Hepatocyte (in vitro differentiated cells): Measurements from ENCODE around the gene CEACAM16. TPM values are rescaled to one million over a fixed set of nuclear protein-coding genes. Genes with fewer than 3 reads are reported as not detected.

Experiments used
- DNase-seq: peaks from one replicate; pipeline ENCODE4 v3.0.0-alpha.2; 2016; ENCODE audit warnings: low spot score
- H2AFZ ChIP-seq: fragments of 200-600 bp; sonication (generic); 2 replicates; pipeline ENCODE4 v1.6.0; 2016; ENCODE audit warnings: antibody characterized with exemption, mild to moderate bottlenecking
- H3K27ac ChIP-seq: fragments of 200-600 bp; sonication (generic); 2 replicates; pipeline ENCODE4 v1.5.1; 2016; ENCODE audit warnings: mild to moderate bottlenecking
- H3K27me3 ChIP-seq: fragments of 200-600 bp; sonication (generic); 2 replicates; pipeline ENCODE4 v1.6.1; 2016
- H3K36me3 ChIP-seq: fragments of 200-600 bp; sonication (generic); replicated peaks from 2 replicates; pipeline ENCODE4 v1.5.1; 2016; ENCODE audit warnings: low read depth; ENCODE audit not compliant: insufficient read depth
- H3K4me1 ChIP-seq: fragments of 200-600 bp; sonication (generic); 2 replicates; pipeline ENCODE4 v1.5.1; 2016; ENCODE audit warnings: mild to moderate bottlenecking, moderate library complexity; ENCODE audit not compliant: insufficient read depth
- H3K4me2 ChIP-seq: fragments of 200-600 bp; sonication (generic); 2 replicates; pipeline ENCODE4 v1.6.0; 2016
- H3K4me3 ChIP-seq: fragments of 200-600 bp; sonication (generic); 2 replicates; pipeline ENCODE4 v1.5.1; 2016; ENCODE audit warnings: mild to moderate bottlenecking
- H3K79me2 ChIP-seq: fragments of 200-600 bp; sonication (generic); 2 replicates; pipeline ENCODE4 v1.6.0; 2017; ENCODE audit warnings: mild to moderate bottlenecking
- H3K9me2 ChIP-seq: fragments of 200-600 bp; sonication (generic); replicated peaks from 2 replicates; pipeline ENCODE4 v1.6.0; 2017; ENCODE audit warnings: mild to moderate bottlenecking; ENCODE audit not compliant: insufficient read depth
- H3K9me3 ChIP-seq: fragments of 200-600 bp; sonication (generic); 2 replicates; pipeline ENCODE4 v1.5.1; 2016; ENCODE audit warnings: low read depth, mild to moderate bottlenecking
- H4K20me1 ChIP-seq: fragments of 200-600 bp; sonication (generic); 2 replicates; pipeline ENCODE4 v1.6.0; 2016; ENCODE audit warnings: mild to moderate bottlenecking; ENCODE audit not compliant: insufficient read depth, poor library complexity, severe bottlenecking
- EZH2 ChIP-seq: fragments of 200-600 bp; sonication (generic); IDR thresholded peaks from 2 replicates; pipeline ENCODE4 v1.6.1; 2016; ENCODE audit warnings: antibody characterized with exemption, mild to moderate bottlenecking, borderline replicate concordance
- EZH2phosphoT487 ChIP-seq: fragments of 200-600 bp; sonication (generic); IDR thresholded peaks from one replicate; pipeline ENCODE4 v1.6.1; 2018; ENCODE audit warnings: antibody characterized with exemption, mild to moderate bottlenecking, low read depth, moderate library complexity; ENCODE audit not compliant: unreplicated experiment, severe bottlenecking
- WGBS: methylation state at CpG from one replicate; pipeline ENCODE4 v1.1.6; 2016; ENCODE audit warnings: low lambda C conversion rate; ENCODE audit errors: missing lambda C conversion rate; 5-methylcytosine and 5-hydroxymethylcytosine counted together
- polyA plus RNA-seq: library from polyadenylated mRNA; unstranded; fragments of >200 nt; fragmentation: Nextera tagmentation; extraction: Ambion mirVana; gene quantifications from 2 replicates; pipeline ENCODE4 v1.2.1, GENCODE V29; 2016
- total RNA-seq: library from RNA; depleted of rRNA; stranded (reverse); fragments of >200 nt; gene quantifications from 2 replicates; pipeline ENCODE4 v1.2.3, GENCODE V29; 2014
- TF ChIP-seq, protein P1 (sequence below): fragments of 200-600 bp; sonication (generic); IDR thresholded peaks from 2 replicates; pipeline ENCODE4 v1.5.1; 2016; ENCODE audit warnings: antibody characterized with exemption, mild to moderate bottlenecking; ENCODE audit not compliant: poor library complexity

CEACAM16 gene
- total and polyA plus RNA-seq, 2 experiments from 2014 or later, result 0.73 TPM; not detected in 1

- Histone ChIP-seq H3K79me2 (no peaks in the 10 kb centered on the region), H3K27ac (peak overlapping the region; percentile 95), H4K20me1 (no peaks in the 10 kb centered on the region), H3K4me1 (peaks cover 20% of the 10 kb centered on the region), H3K9me2 (no peaks in the 10 kb centered on the region), H3K4me3 (no peak overlapping the region), H3K4me2 (no peak overlapping the region), H3K36me3 (no peaks in the 10 kb centered on the region), H3K9me3 (no peaks in the 10 kb centered on the region), H2AFZ (no peak overlapping the region), H3K27me3 (no peaks in the 10 kb centered on the region)
- 80% methylated on average over 2 of the region's 2 CpGs for WGBS
- DNase-seq, result no peak
- TF ChIP-seq, protein P1, sequence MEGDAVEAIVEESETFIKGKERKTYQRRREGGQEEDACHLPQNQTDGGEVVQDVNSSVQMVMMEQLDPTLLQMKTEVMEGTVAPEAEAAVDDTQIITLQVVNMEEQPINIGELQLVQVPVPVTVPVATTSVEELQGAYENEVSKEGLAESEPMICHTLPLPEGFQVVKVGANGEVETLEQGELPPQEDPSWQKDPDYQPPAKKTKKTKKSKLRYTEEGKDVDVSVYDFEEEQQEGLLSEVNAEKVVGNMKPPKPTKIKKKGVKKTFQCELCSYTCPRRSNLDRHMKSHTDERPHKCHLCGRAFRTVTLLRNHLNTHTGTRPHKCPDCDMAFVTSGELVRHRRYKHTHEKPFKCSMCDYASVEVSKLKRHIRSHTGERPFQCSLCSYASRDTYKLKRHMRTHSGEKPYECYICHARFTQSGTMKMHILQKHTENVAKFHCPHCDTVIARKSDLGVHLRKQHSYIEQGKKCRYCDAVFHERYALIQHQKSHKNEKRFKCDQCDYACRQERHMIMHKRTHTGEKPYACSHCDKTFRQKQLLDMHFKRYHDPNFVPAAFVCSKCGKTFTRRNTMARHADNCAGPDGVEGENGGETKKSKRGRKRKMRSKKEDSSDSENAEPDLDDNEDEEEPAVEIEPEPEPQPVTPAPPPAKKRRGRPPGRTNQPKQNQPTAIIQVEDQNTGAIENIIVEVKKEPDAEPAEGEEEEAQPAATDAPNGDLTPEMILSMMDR, result peak; percentile 16
- TF ChIP-seq EZH2, result no peak
Observed at GRCh38 chr19:44694184-44694579, 4.8 kb upstream of the CEACAM16 start.

GRCh38 chr19:44696939-44697669, 1.8 kb upstream of the CEACAM16 start:
- H3K9me2 ChIP-seq, result no peaks in the 10 kb centered on the region
- no peaks in the 10 kb centered on the region for H4K20me1 ChIP-seq
- peak overlapping the region; percentile 46 for H3K27ac ChIP-seq
- no peak for DNase-seq
- no peak overlapping the region for H3K4me3 ChIP-seq
- H3K4me2 ChIP-seq, result no peak overlapping the region
- TF ChIP-seq EZH2phosphoT487 (no peak), EZH2 (no peak)
- TF ChIP-seq, protein P1, result no peak
- H2AFZ ChIP-seq, result no peak overlapping the region
- H3K36me3 ChIP-seq, result no peaks in the 10 kb centered on the region
- no peaks in the 10 kb centered on the region for H3K79me2 ChIP-seq
- H3K27me3 ChIP-seq, result no peaks in the 10 kb centered on the region
- 65% methylated on average over 22 of the region's 22 CpGs for WGBS
- H3K4me1 ChIP-seq, result peaks cover 15% of the 10 kb centered on the region
- no peaks in the 10 kb centered on the region for H3K9me3 ChIP-seq

- peaks cover 9% of the 10 kb centered on the region for H3K4me1 ChIP-seq
- H3K36me3 ChIP-seq, result no peaks in the 10 kb centered on the region
- H3K79me2 ChIP-seq, result no peaks in the 10 kb centered on the region
- TF ChIP-seq, protein P1, result no peak
- TF ChIP-seq EZH2 (no peak), EZH2phosphoT487 (no peak)
- H3K4me2 ChIP-seq, result no peak overlapping the region
- H3K27me3 ChIP-seq, result no peaks in the 10 kb centered on the region
- 86% methylated on average over 4 of the region's 4 CpGs for WGBS
- DNase-seq, result no peak
- H4K20me1 ChIP-seq, result no peaks in the 10 kb centered on the region
- H2AFZ ChIP-seq, result no peak overlapping the region
- no peaks in the 10 kb centered on the region for H3K9me3 ChIP-seq
- H3K4me3 ChIP-seq, result no peak overlapping the region
- no peaks in the 10 kb centered on the region for H3K9me2 ChIP-seq
- peak overlapping the region; percentile 46 for H3K27ac ChIP-seq
Observed at GRCh38 chr19:44697670-44698034, 1.3 kb upstream of the CEACAM16 start.

DNA sequence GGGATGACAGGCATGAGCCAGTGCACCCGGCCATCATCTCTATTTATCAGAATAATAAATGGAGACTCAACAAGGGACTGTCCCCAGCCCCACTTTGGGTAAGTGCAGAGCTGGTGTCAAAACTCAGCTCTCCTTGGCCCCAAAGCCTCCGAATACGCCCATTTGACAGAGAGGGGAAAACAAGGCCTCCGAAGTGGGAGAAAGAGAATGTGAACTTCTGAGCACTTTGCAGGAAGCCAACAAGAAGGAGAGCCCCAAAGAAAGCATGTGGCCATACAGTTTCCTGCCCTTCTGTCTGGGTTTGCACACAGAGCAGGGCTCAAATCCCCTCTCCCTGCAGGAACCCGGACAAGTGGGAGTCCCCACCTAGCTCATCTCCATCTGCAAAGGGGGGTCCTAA, 1.6 kb downstream of the CEACAM16 start:
- Histone ChIP-seq H4K20me1 (no peaks in the 10 kb centered on the region), H3K27ac (no peak overlapping the region), H3K4me3 (no peak overlapping the region), H3K4me1 (no peaks in the 10 kb centered on the region), H3K4me2 (no peak overlapping the region), H3K9me2 (no peaks in the 10 kb centered on the region), H3K27me3 (no peaks in the 10 kb centered on the region), H2AFZ (no peak overlapping the region), H3K36me3 (no peaks in the 10 kb centered on the region), H3K9me3 (no peaks in the 10 kb centered on the region), H3K79me2 (no peaks in the 10 kb centered on the region)
- 93% methylated on average over 5 of the region's 5 CpGs for WGBS
- TF ChIP-seq EZH2phosphoT487, result no peak
- no peak for TF ChIP-seq EZH2
- TF ChIP-seq, protein P1, result no peak
- DNase-seq, result no peak
